Measurements from ENCODE around the gene SPOCD1. TPM values are rescaled to one million over a fixed set of nuclear protein-coding genes. Genes with fewer than 3 reads are reported as not detected.

The SPOCD1 gene
- total and polyA plus RNA-seq, 10 donors: 0.74 to 5.0 (median 3.0) TPM

- intact Hi-C loops (cut with DNase I; ENCODE audit: low total_unique reads): loop anchor here (10.0 kb wide), 1 partner anchor 215 kb away; the partner anchor contains the start of gene TINAGL1
- WGBS, 5 donors: 72 to 84% (median 74%) methylated on average over 3 of the region's 3 CpGs
- TF ChIP-seq POLR2A (IDR thresholded peaks at IDR 0.05) (no peak), POLR2AphosphoS5 (IDR thresholded peaks at IDR 0.05) (no peak), CTCF (IDR thresholded peaks at IDR 0.05 in 8 of 11, conservative IDR thresholded peaks at IDR 0.05 in 3 of 11) (no peak)
- Histone ChIP-seq H3K4me3 (no peak overlapping the region), H3K4me1 (peaks cover 0 to 32% (median 14%) of the 10 kb centered on the region in 6 donors), H3K27ac (no peak overlapping the region), H3K9me3 (no peaks in the 10 kb centered on the region), H3K36me3 (no peaks in the 10 kb centered on the region), H3K27me3 (replicated peaks in 1 of 7) (peaks cover 0 to 4% (median 0%) of the 10 kb centered on the region in 7 donors)
- peak; percentile 63 for DNase-seq
These were observed 25.7 kb downstream of the SPOCD1 start for GRCh38 chr1:31790140-31790539.

- Histone ChIP-seq H3K36me3 (no peaks in the 10 kb centered on the region), H3K4me3 (peak overlapping the region; percentile 64 to 89 (median 70)), H3K4me1 (peaks cover 0 to 39% (median 17%) of the 10 kb centered on the region in 6 donors), H3K9me3 (no peaks in the 10 kb centered on the region), H3K27me3 (replicated peaks in 1 of 7) (peaks cover 0 to 4% (median 0%) of the 10 kb centered on the region in 7 donors), H3K27ac (peak overlapping the region in 7 of 8 donors; percentile 83 to 93 (median 88))
- WGBS, 5 donors: 14 to 17% (median 16%) methylated on average over 23 to 26 of the region's 26 CpGs
- peak; percentile 99 for DNase-seq
- TF ChIP-seq POLR2AphosphoS5 (IDR thresholded peaks at IDR 0.05) (peak; percentile 59 to 78 (median 68)), POLR2A (IDR thresholded peaks at IDR 0.05) (no peak), CTCF (IDR thresholded peaks at IDR 0.05 in 8 of 11, conservative IDR thresholded peaks at IDR 0.05 in 3 of 11) (peak; percentile 91 to 99 (median 97))
- intact Hi-C loops (cut with DNase I; ENCODE audit: low total_unique reads): loop anchor here (2.0 to 10.0 kb wide), 2 partner anchors 125 to 215 kb away; partner anchors contain the start of gene TINAGL1
These were observed 26.4 kb downstream of the SPOCD1 start for GRCh38 chr1:31789259-31790065.

- H3K36me3 ChIP-seq: no peaks in the 10 kb centered on the region
- peaks cover 0 to 4% (median 0%) of the 10 kb centered on the region in 7 donors for H3K27me3 ChIP-seq (replicated peaks in 1 of 7)
- H3K4me3 ChIP-seq: peak overlapping the region; percentile 64 to 89 (median 70)
- peaks cover 0 to 45% (median 23%) of the 10 kb centered on the region in 6 donors for H3K4me1 ChIP-seq
- WGBS, 5 donors: 0 to 1% (median 0%) methylated on average over 17 to 22 of the region's 22 CpGs
- no peak for TF ChIP-seq CTCF (IDR thresholded peaks at IDR 0.05 in 8 of 11, conservative IDR thresholded peaks at IDR 0.05 in 3 of 11)
- no peak for TF ChIP-seq POLR2AphosphoS5 (IDR thresholded peaks at IDR 0.05)
- no peak for TF ChIP-seq POLR2A (IDR thresholded peaks at IDR 0.05)
- DNase-seq: no peak
- H3K9me3 ChIP-seq: no peaks in the 10 kb centered on the region
- H3K27ac ChIP-seq: peak overlapping the region; percentile 77 to 93 (median 88)
- intact Hi-C loops (cut with DNase I; ENCODE audit: low total_unique reads): loop anchor here (2.0 kb wide), 1 partner anchor 124 kb away; no protein-coding TSS in a partner anchor
These were observed 27.0 kb downstream of the SPOCD1 start for GRCh38 chr1:31788825-31789256.

Data from spleen (tissue), 11 donors.